Measurements from ENCODE around the gene NASP. TPM values are rescaled to one million over a fixed set of nuclear protein-coding genes. Genes with fewer than 3 reads are reported as not detected.
A peak's percentile ranks its signal among the peaks of the same experiment; 100 is the strongest.

NASP gene
- total RNA-seq, 6 experiments from 2014 or later, result 41.6 to 77.7 (median 72.1) TPM

- Mint-ChIP-seq H3K27ac (no peak overlapping the region), H3K4me1 (ENCODE audit: low read depth) (no peaks in the 10 kb centered on the region), H3K36me3 (ENCODE audit: low read depth) (peaks cover 39% of the 10 kb centered on the region), H3K27me3 (ENCODE audit: insufficient read depth) (peaks cover 3% of the 10 kb centered on the region), H3K4me3 (no peak overlapping the region), H3K9me3 (no peaks in the 10 kb centered on the region)
- DNase-seq, result no peak
- no peak for TF ChIP-seq CTCF (IDR thresholded peaks at IDR 0.05)
These were observed 45.2 kb downstream of the NASP start for GRCh38 chr1:45629035-45629434.

- no peaks in the 10 kb centered on the region for H3K9me3 Mint-ChIP-seq
- DNase-seq, result no peak
- peaks cover 2% of the 10 kb centered on the region for H3K27me3 Mint-ChIP-seq (ENCODE audit: insufficient read depth)
- no peak for TF ChIP-seq CTCF (IDR thresholded peaks at IDR 0.05)
- H3K27ac Mint-ChIP-seq, result no peak overlapping the region; the same call in 1 of the 2 replicates
- H3K4me3 Mint-ChIP-seq, result no peak overlapping the region
- H3K4me1 Mint-ChIP-seq (ENCODE audit: low read depth), result no peaks in the 10 kb centered on the region
- H3K36me3 Mint-ChIP-seq (ENCODE audit: low read depth), result peaks cover 35% of the 10 kb centered on the region
These were observed 46.6 kb downstream of the NASP start for GRCh38 chr1:45630429-45630828.

GRCh38 chr1:45635211-45635610 lies 51.4 kb downstream of the NASP start:
- Mint-ChIP-seq H3K4me1 (ENCODE audit: low read depth) (peaks cover 3% of the 10 kb centered on the region), H3K9me3 (no peaks in the 10 kb centered on the region), H3K27ac (no peak overlapping the region), H3K36me3 (ENCODE audit: low read depth) (peaks cover 27% of the 10 kb centered on the region), H3K4me3 (no peak overlapping the region), H3K27me3 (ENCODE audit: insufficient read depth) (no peaks in the 10 kb centered on the region; the same call in 1 of the 2 replicates)
- no peak for TF ChIP-seq CTCF (IDR thresholded peaks at IDR 0.05)
- no peak for DNase-seq

GRCh38 chr1:45640293-45640692 lies 56.5 kb downstream of the NASP start:
- peaks cover 13% of the 10 kb centered on the region for H3K36me3 Mint-ChIP-seq (ENCODE audit: low read depth)
- H3K4me1 Mint-ChIP-seq (ENCODE audit: low read depth), result peaks cover 12% of the 10 kb centered on the region
- no peak for DNase-seq
- H3K9me3 Mint-ChIP-seq, result no peaks in the 10 kb centered on the region
- H3K27ac Mint-ChIP-seq, result no peak overlapping the region; the same call in 1 of the 2 replicates
- no peaks in the 10 kb centered on the region for H3K27me3 Mint-ChIP-seq (ENCODE audit: insufficient read depth)
- no peak for TF ChIP-seq CTCF (IDR thresholded peaks at IDR 0.05)
- no peak overlapping the region for H3K4me3 Mint-ChIP-seq

- peaks cover 12% of the 10 kb centered on the region for H3K4me1 Mint-ChIP-seq (ENCODE audit: low read depth)
- no peak for TF ChIP-seq CTCF (IDR thresholded peaks at IDR 0.05)
- no peak overlapping the region for H3K27ac Mint-ChIP-seq
- H3K36me3 Mint-ChIP-seq (ENCODE audit: low read depth), result peaks cover 28% of the 10 kb centered on the region
- peaks cover 4% of the 10 kb centered on the region; the same call in 1 of the 2 replicates for H3K27me3 Mint-ChIP-seq (ENCODE audit: insufficient read depth)
- H3K9me3 Mint-ChIP-seq, result no peaks in the 10 kb centered on the region
- no peak overlapping the region for H3K4me3 Mint-ChIP-seq
- DNase-seq, result no peak
These were observed 59.5 kb downstream of the NASP start for GRCh38 chr1:45643321-45643720.

GRCh38 chr1:45643978-45644377 lies 60.1 kb downstream of the NASP start:
- Mint-ChIP-seq H3K4me1 (ENCODE audit: low read depth) (peaks cover 12% of the 10 kb centered on the region), H3K27ac (no peak overlapping the region), H3K4me3 (no peak overlapping the region), H3K9me3 (no peaks in the 10 kb centered on the region), H3K36me3 (ENCODE audit: low read depth) (peaks cover 29% of the 10 kb centered on the region), H3K27me3 (ENCODE audit: insufficient read depth) (peaks cover 4% of the 10 kb centered on the region; the same call in 1 of the 2 replicates)
- peak; percentile 32; the same call in 1 of the 2 replicates for TF ChIP-seq CTCF (IDR thresholded peaks at IDR 0.05)
- DNase-seq, result no peak

Data from HFFc6 (cell line).